GM04504 (cell line): ENCODE measurements around the gene PARD3.

Experiments used
- DNase-seq: peaks from one replicate; pipeline ENCODE4 v3.0.0-alpha.2; 2012; ENCODE audit warnings: low read depth

The PARD3 gene

DNA sequence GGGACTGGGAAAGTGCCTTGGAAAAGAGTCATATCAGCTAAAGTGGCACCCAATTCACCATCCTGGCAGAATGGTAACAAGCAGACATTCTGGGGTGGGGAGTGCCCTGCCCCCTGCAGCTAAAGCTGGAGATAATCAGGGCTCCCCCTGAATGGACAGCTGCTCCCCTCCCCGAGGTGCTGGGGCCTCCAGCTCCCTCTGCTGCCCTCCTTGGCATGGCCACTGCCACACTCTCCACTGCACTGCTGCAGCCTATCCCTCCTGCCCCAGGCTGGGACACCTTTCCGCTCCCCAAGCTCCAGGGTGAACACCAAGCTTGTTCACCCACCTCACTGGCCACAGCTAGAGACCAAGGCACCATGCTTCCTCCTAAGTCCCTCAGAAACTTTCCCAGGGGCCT is 9.8 kb upstream of the PARD3 start:
- DNase-seq, result no peak

DNA sequence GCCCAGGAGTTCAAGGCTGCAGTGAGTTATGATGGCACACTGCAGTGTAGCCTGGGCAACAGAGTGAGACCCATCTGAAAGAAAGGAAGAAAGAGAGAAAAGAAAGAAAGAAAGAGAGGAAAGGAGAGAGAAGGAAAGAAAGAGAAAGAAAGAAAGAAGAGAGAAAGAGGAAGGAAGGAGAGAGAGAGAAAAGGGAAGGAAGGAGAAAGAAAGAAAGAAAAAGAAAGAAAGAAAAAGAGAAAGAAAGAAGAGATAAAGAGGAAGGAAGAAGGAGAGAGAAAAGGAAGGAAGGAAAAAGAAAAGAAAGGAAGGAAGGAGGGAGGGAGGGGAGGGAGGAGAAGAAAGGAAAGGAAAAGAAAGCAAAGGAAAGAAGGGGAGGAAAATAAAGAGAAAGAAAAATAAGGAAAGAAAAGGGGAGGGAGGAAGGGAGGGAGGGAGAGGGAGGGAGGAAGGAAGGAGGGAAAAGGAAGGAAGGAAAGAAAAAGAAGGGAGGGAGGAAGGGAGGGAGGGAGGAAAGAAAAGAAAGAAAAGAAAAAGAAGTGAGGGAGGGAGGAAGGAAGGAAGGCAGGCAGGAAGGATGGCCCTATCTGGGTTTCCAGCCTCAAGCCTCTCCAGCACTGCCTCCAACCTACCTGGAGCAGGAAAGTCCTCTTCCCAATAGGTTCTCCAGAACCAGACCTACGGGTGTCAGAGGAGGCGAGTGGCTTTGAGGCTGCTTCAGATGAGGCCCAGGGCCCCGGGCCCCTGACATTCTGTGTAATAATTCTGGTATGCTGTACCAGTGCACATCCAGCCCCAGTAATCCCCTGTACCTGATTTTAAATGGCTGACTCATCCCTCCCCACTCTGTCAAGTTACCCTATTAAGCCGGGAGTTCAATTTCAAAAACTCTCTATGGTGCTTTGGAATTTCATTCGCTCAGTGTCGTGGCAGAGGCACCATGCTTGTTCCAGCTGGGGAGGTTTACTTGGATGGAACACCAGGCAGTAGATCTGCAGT is 6.8 kb upstream of the PARD3 start:
- no peak for DNase-seq

DNA sequence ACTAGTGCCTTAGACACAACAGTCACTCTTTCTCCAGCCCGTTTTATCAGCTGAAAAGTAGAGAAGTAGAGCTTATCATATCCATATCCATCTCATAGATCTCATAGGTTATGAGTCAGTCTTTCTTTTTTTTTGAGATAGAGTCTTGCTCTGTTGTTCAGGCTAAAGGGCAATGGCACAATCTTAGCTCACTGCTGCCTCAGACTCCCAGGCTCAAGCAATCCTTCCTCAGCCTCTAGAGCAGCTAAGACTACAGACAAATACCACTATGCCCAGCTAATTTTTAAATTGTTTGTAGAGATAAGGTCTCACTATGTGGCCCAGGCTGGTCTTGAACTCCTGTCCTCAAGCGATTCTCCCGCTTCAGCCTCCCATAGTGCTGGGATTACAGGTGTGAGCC is 2.5 kb upstream of the PARD3 start:
- no peak for DNase-seq

DNA sequence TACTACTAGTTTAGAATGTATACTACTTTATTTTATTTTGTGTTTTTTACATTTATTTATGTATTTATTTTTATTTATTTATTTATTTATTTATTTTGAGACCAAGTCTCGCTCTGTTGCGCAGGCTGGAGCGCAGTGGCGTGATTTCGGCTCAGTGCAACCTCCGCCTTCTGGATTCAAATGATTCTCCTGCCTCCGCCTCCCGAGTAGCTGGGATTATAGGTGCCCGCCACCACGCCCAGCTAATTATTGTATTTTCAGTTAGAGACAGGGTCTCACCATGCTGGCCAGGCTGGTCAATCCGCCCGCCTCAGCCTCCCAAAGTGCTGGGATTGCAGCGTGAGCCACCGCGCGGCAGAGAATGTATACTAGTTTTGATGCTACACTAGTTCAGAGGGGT is 2.0 kb upstream of the PARD3 start:
- no peak for DNase-seq

DNA sequence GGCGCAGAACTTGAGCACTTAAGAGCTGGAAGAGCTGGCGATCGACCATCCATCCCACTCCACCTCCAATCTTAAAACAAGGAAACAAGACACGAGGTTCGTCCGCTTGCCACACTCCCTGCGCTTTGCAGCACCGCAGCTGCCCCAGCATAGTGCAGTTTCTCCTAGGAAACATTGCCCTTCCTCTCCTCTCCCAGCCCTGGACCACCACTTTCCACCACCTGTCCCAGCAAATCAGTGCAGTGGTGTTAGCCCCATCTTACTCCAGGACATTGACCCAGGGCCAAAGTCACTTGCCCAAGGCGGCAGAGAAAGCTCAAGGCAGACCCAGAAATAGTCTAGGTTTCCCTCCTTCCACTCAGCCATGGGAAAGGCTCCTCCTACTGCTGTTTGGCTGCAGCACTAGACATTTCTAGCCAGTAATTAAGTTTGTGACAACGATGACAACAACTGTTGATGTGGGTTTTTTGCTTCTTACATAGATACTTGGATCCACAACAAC is 1.5 kb upstream of the PARD3 start:
- no peak for DNase-seq

DNA sequence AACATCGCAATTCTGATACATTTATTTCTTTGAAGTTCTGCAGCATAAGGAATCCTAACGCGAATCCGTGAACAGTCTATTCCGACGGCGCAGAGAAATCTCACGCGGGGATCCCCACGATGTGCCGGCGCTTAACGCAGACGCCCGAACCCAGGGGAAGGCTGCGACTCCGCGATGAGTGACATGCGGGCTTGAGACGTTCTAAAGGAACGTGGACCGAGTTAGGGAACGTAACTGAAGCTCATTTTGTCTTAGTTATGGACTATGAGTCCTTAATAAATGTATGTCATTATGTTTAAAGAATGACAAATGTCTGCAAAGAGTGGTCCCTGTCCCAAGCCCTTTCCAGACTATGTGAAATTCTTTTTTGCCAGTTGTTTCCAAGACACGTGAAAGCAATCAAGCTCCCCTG is 995 bp upstream of the PARD3 start:
- no peak for DNase-seq

DNA sequence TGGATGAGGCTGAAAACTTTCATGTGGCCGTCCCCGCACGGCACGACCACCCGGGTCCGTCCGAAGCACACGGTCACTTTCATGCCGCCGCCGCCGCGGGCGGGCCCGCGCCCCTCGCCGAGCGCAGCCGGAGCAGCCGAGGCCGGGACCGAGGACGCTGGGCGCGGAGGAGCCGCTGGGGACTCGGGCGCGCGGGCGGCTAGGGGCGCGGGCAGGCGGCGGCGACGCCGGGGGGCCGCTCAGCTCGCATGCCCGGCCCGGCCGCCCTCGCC is 247 bp downstream of the PARD3 start:
- no peak for DNase-seq

DNA sequence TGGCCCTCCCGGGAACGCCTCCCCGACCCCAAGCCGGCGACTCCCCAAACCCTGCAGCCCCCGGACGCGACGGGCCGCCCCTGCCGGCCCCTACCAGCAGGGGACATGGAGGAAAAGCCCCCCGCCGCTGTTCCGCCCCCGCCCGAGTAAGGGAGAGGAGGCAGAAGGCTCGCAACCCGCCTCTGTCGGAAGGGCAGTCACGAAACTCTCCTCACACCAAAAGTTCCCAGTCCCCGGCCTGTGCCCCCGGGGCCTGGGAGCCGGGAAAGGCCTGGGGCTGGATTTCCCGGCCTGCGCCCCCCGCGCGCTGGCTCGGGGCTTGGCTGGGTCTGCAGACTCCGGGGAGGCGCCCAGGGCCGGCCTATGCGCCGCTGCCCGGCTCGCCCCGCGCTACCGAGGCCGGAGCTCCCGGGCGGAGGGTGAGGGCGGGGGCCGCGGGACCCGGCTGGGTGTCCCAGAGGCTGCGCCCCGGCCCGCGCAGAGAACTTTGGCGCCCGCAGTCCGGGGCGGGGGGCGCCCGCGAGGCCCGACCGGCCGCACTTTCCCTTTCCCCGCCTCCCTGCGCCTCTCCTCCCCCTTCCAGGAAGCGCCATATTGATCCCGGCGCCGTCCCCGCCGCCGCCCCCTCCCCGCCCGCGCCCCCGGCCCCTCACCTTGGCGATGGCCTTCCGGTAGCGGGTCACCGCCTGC is 728 bp downstream of the PARD3 start:
- DNase-seq, result no peak

DNA sequence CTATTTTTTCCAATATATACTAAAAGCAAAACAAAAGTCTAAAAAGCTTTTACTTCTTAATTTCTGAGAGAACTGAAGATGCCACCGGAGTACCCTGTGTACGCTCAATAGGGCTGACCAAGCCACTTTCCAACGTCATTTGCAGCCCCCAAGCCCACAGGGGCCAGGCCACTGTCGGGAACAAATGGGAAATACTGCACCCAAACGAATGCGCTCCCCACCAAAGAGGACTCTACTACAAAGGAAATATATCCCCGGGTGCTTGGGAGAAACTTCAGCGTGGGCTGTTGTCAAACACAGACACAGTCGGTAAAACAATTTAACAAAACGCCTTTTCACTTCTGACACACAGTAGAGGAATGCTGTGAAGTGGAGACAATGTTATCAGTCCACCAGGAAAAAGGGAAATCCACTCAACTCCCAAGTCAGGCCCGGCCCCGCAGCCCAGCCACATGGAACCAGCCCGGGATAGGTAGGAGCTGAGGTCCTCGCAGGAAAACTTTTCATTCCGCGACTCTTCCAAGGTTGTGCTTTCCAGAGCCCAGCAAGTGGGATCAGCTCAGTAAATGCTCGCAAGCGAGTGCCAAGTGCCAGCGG is 1.4 kb downstream of the PARD3 start:
- no peak for DNase-seq

DNA sequence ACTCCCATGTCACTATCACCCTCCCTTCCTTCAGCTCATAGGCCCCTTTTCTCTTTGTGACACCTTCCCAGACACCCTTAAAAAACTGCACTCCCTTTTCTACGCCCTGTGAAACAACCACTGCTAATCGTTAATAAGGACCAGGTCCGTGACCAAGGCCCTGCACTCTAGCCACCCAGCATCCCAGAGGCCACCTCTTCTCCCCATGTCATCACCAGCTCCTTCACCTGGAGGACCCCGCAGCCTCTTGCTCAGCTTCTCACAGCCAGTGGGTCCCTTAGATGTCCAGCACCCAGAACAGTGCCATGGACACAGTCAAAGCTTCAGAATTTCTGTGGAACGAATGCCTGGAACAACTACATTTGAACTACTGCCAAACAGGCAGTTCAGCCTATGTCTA is 2.3 kb downstream of the PARD3 start:
- no peak for DNase-seq

DNA sequence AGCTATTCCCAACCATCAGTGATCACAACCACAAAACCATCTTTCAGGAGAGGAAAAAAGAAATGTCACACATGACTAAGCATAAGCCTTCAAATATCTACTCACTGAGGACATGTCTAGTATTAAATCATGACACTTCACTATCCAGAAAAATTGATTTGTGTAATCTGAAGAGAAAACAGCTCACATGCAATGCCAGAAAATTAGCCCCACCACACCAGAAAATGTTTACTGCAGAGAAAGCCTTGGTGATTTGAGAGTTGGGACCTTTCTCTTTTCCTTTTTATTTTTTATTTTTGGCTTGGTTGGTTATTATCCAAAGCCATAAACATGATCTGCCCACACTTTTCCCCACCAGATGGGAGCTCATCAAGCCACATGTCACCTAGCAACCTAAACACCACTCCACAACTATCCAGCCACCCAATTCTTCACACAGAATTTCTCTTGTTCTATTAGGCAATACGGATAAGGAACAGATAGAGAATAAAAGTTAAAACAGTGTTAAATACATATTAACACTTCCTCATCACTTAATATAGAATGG is 3.1 kb downstream of the PARD3 start:
- DNase-seq, result no peak

DNA sequence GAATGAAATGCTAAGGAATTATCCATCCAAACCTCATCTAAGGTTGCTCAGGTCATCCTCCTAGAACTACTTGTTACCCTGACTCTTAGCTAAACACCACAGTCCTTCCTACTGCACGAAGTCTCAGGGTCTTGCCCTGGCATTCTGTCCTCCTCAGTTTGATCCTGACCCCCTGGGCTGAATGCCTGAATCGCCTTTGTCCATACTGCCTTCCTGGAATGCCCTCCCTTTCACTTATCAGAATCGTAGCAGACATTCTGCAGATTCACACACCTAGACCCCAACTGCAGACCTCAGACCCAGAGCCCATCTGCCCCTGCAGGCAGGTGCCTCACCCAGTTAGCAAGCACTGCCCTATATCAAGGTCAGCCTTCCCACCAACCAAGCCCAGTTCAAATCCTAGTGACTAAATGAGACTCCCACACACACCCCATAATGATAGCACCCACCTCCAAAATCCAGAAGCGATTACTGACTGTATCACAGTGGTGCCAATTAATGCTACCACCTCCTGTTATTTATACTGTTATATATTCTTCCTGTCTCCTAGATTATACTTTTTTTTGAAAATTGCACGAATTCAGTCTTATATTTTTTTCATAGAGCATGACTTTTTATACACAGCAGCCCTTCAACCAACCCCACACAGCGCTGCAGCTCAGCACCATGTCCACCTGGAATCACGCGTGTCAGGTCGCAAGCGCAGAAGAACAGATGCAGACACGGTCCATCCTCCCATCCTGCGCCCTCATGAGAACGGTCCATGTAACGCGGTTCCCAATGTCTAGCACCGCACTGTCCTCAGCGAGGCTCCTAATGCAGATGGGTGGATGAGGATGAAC is 3.7 kb downstream of the PARD3 start:
- DNase-seq, result no peak

DNA sequence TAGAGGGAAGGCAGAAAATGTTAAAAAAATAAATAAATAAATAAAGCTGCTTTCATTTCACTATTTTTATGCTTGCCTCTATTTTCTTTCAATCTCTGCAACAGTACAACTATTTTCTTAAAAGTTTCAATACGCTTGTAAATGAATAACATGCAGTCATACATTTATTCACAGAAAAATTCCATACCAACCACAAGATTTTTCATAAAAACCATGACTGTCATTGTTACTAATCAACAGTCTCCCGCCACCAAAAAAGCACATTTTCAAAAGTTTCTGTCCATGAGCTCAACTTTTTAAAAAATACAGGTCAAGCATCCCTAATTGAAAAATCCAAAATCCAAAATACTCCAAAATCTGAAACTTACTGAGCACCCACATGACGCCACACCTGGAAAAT is 5.3 kb downstream of the PARD3 start:
- DNase-seq, result no peak

DNA sequence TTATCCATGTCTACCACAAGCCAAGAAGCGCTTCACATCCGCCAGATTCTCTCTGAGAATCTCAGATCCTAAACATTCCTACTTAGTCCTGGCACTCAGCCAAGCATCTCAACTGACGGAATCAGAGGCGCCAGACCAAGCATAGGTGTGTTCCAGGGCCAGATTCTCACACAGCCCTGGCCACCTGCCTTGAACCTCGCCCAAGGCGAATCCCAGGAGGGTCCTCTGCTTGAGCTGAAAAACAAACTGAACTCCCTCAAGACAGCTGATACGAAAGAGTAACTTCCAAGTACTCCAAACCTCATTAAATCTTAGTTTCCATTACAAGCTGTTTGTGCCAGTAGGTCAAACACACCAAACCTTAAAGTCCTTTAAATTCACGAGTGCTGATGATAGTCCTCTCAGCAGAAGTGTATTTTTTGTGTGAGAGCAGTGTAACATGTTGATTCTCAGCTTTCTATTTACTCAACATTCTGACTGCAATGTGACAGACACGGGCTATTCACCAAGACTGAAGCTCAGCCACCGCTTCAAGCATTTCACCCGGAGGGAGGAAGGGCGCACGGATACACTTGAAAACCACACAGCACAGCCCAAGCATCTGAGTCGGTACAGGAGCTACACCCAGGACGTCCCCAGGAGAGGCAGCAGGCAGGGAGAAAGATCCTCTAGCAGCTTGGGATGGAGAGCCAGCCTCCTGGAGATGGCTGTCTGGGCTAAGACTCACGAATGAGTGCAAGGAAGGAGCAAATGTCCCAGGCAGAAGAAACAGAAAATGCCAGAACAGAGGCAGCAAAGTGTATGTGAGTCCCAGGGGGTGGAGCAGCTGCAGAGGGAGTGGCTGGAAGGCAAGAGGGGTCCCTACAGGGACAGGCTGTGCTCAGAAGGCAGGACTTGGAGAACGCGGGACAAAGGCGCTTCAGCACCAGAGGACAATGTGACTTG is 6.0 kb downstream of the PARD3 start:
- no peak for DNase-seq

DNA sequence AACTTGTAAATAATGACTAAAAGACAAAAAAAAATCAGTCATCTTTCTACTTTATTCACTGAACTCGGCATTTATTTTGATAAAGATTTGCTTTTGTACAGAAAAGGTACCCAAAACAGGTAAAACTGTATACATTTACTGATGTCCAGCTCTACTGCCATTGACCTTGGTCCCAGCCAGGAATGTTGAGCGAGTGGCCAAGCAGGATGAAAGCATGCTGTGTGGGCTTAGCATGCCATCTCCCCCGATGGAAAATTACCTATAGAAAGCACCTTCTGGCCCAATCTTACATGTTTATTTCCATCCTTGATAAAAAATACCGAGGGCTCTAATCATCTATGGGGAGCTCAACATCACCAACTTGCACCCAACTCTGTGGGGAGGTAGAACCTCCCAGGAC is 6.8 kb downstream of the PARD3 start:
- DNase-seq, result no peak

DNA sequence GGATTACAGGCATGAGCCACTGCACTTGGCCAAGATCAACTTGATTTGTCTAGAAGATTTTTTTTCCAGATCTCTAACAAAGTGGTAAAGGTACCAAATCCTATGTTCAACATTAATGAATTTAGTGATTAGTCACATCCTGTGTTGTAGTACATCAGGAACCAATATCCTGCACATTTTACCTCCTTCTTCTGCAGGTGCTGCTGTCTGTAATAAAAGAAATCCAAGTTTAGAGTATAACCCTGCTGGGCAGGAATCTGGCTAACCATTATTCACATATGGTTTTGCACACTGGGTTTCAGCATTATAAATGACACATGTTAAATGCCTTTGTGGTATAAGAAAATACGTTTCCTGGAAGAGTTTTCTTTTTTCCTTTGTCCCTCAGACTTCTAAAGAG is 10.8 kb downstream of the PARD3 start:
- no peak for DNase-seq

DNA sequence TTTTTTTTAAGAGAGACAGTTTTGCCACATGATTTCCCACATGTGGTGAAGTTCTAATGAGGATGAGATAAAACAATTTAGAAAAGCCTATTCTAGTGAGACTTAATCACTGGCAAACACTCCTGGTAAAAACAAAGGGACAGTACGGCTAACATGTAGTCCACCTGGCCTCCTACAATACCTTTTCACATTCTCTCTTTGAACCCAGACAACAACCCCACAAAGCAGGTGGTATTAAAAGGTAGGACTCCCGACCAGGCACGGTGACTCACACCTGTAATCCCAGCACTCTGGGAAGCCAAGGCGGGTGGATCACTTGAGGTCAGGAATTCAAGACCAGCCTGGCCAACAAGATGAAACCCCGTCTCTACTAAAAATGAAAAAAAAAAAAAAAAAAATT is 12.4 kb downstream of the PARD3 start:
- DNase-seq, result no peak

DNA sequence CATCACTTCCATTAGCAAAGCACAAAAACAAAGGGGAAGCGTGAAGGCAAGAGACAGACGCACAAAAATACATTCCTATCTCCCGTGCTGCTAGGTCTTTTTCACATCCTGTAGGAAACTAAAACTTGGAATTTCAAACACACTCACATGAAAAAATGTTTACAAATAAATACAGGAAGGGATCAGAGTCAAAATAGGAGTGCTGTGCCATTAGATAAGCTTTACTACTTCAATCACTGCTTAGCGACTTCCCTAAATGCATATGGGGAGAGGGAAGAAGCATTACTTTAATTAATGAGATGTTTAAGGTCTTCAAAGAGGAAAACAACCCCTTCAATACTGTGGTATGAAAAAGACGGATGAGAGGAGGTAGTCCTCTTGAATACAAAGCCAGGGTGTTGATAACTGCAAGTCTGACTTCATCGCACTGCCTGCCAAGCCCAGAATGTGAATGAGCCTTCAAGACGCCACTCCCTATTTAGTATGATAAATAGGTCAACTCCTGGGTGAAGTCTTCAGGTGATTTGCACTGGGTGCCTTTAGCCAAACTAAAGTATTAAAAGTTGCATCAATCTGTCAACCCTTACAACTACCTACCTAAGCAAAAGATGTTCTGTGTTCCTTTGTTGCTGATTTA is 13.9 kb downstream of the PARD3 start:
- no peak for DNase-seq

DNA sequence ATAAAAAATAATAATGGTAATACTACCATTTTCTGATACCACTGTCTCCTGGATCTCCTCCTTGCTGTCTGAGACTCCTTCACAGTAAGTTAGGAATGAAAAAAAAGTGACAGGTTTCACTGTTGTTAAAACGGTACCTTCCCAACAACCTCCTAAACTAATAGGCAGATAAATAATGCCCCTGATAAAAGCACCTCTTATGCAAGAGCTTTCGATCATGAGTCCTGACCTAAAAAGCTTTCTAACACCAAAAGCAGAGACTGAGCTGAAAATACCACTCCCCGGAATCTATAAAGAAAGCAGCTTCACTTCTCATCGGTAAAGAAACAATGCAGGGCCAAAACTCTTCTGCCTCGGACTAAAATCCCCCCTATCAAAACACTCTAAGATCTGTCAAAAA is 14.5 kb downstream of the PARD3 start:
- DNase-seq, result no peak

DNA sequence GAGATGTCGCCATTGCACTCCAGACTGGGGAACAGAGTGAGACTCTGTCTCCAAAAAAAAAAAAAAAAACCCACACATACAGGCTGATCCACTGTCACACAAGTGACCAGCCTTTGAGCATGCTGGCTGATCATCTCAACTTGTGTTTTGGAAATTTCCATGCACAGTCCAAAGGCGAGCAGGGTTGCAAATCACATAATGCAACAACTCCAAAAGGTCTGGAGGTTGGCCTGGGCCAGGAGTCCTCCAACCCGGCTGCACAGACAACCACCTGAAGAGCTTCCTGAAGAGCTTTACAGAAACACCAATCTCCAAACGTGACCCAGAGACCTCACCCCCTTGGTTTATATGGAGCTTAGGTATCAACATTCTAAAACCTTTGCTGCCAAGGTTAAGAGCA is 16.4 kb downstream of the PARD3 start:
- no peak for DNase-seq
